Neural cell (in vitro differentiated cells): ENCODE measurements around the gene SLC25A21. TPM values are rescaled to one million over a fixed set of nuclear protein-coding genes. Genes with fewer than 3 reads are reported as not detected.

Source experiments
- H2AFZ ChIP-seq: fragments of 200-600, 300-800 bp; sonication (generic), shearing (Covaris generic); 2 replicates; pipeline ENCODE4 v1.6.0; 2014; ENCODE audit warnings: low read depth, mild to moderate bottlenecking, antibody characterized with exemption, low read length, moderate library complexity
- H3F3A ChIP-seq: fragments of 200-600 bp; shearing (Covaris generic); 2 replicates; pipeline ENCODE4 v1.6.1; 2016; ENCODE audit warnings: mild to moderate bottlenecking, moderate library complexity, mixed read lengths, antibody characterized with exemption, low read length; ENCODE audit not compliant: insufficient read depth, poor library complexity, severe bottlenecking
- H3K27ac ChIP-seq: fragments of 200-600, 300-800 bp; sonication (generic), shearing (Covaris generic); 2 replicates; pipeline ENCODE4 v1.5.1; 2014; ENCODE audit warnings: mild to moderate bottlenecking, low read length, moderate library complexity
- H3K27me3 ChIP-seq: fragments of 300-800, 200-600 bp; sonication (generic), shearing (Covaris generic); 2 replicates; pipeline ENCODE4 v1.6.0; 2014; ENCODE audit warnings: mild to moderate bottlenecking, low read depth, low read length, moderate library complexity; ENCODE audit not compliant: insufficient read depth
- H3K36me3 ChIP-seq: fragments of 300-800, 200-600 bp; sonication (generic), shearing (Covaris generic); 2 replicates; pipeline ENCODE4 v1.5.1; 2014; ENCODE audit warnings: mild to moderate bottlenecking, antibody characterized with exemption, low read length, moderate library complexity; ENCODE audit not compliant: insufficient read depth
- H3K4me2 ChIP-seq: fragments of 300-800, 200-600 bp; sonication (generic), shearing (Covaris generic); 2 replicates; pipeline ENCODE4 v1.6.0; 2014; ENCODE audit warnings: mild to moderate bottlenecking, low read length
- H3K4me3 ChIP-seq: fragments of 300-800, 200-600 bp; sonication (generic), shearing (Covaris generic); 2 replicates; pipeline ENCODE4 v1.5.1; 2014; ENCODE audit warnings: mild to moderate bottlenecking, low read length, moderate library complexity
- H3K79me2 ChIP-seq: fragments of 200-600 bp; shearing (Covaris generic); replicated peaks from 2 replicates; pipeline ENCODE4 v1.6.0; 2014; ENCODE audit warnings: mild to moderate bottlenecking, low read length, moderate library complexity; ENCODE audit not compliant: insufficient read depth
- H3K9ac ChIP-seq: fragments of 300-800, 200-600 bp; sonication (generic), shearing (Covaris generic); 2 replicates; pipeline ENCODE4 v1.6.1; 2016; ENCODE audit warnings: mild to moderate bottlenecking, low read length, mixed read lengths
- H3K9me2 ChIP-seq: fragments of 200-600 bp; shearing (Covaris generic); 2 replicates; pipeline ENCODE4 v1.6.1; 2016; ENCODE audit warnings: mild to moderate bottlenecking, low read length, mixed read lengths; ENCODE audit not compliant: insufficient read depth
- H3K9me3 ChIP-seq: fragments of 200-600, 300-800 bp; sonication (generic), shearing (Covaris generic); 2 replicates; pipeline ENCODE4 v1.6.1; 2016; ENCODE audit warnings: mild to moderate bottlenecking, mixed run types, low read length, moderate library complexity, mixed read lengths
- H4K20me1 ChIP-seq: fragments of 200-600 bp; shearing (Covaris generic); 2 replicates; pipeline ENCODE4 v1.6.1; 2016; ENCODE audit warnings: mild to moderate bottlenecking, mixed run types; ENCODE audit not compliant: insufficient read depth
- EP300 ChIP-seq: fragments of 450-650 bp; conservative IDR thresholded peaks from 2 replicates; pipeline ENCODE4 v1.6.1; 2014; ENCODE audit warnings: antibody characterized with exemption, mild to moderate bottlenecking, moderate library complexity; ENCODE audit not compliant: poor library complexity, severe bottlenecking
- EZH2 ChIP-seq: fragments of 200-600, 300-800 bp; shearing (Covaris generic), sonication (generic); IDR thresholded peaks from 2 replicates; pipeline ENCODE4 v1.6.1; 2014; ENCODE audit warnings: antibody characterized with exemption, low read length, borderline replicate concordance, mild to moderate bottlenecking; ENCODE audit not compliant: insufficient read depth, poor library complexity, severe bottlenecking
- MXI1 ChIP-seq: fragments of 450-650 bp; conservative IDR thresholded peaks from 2 replicates; pipeline ENCODE4 v1.6.1; 2014; ENCODE audit warnings: antibody characterized with exemption, mild to moderate bottlenecking; ENCODE audit not compliant: poor library complexity, severe bottlenecking
- POLR2AphosphoS5 ChIP-seq: IDR thresholded peaks from 2 replicates; pipeline ENCODE4 v1.6.1; 2012
- RAD21 ChIP-seq: fragments of 450-650 bp; conservative IDR thresholded peaks from 2 replicates; pipeline ENCODE4 v1.6.1; 2014; ENCODE audit warnings: antibody characterized with exemption, mild to moderate bottlenecking, moderate library complexity
- SMC3 ChIP-seq: fragments of 450-650 bp; conservative IDR thresholded peaks from 2 replicates; pipeline ENCODE4 v1.6.1; 2014; ENCODE audit warnings: antibody characterized with exemption, mild to moderate bottlenecking, moderate library complexity; ENCODE audit not compliant: poor library complexity
- TAF1 ChIP-seq: IDR thresholded peaks from 2 replicates; pipeline ENCODE4 v1.6.1; 2012; ENCODE audit warnings: low read depth
- polyA plus RNA-seq: library from polyadenylated mRNA; depleted of rRNA; stranded (reverse); fragments of >200 nt; gene quantifications from 2 replicates; pipeline ENCODE4 v1.2.3, GENCODE V29; 2014
- TF ChIP-seq, protein P1 (sequence below): IDR thresholded peaks from 2 replicates; pipeline ENCODE4 v1.6.1; 2012; ENCODE audit warnings: borderline replicate concordance
- TF ChIP-seq, protein P2 (sequence below): fragments of 450-650 bp; IDR thresholded peaks from 2 replicates; pipeline ENCODE4 v1.5.1; 2014; ENCODE audit warnings: antibody characterized with exemption, mild to moderate bottlenecking, moderate library complexity; ENCODE audit not compliant: poor library complexity, severe bottlenecking

The SLC25A21 gene
- polyA plus RNA-seq, 1 donor from 2014 or later: 0.35 TPM

GRCh38 chr14:37054869-37055268, 117.5 kb downstream of the SLC25A21 start:
- no peak overlapping the region for H2AFZ ChIP-seq
- H3K27ac ChIP-seq: no peak overlapping the region
- H3K4me3 ChIP-seq: no peak overlapping the region
- H4K20me1 ChIP-seq: no peaks in the 10 kb centered on the region
- TF ChIP-seq POLR2AphosphoS5: no peak
- TF ChIP-seq SMC3: no peak
- TF ChIP-seq RAD21: no peak
- TF ChIP-seq, protein P1, sequence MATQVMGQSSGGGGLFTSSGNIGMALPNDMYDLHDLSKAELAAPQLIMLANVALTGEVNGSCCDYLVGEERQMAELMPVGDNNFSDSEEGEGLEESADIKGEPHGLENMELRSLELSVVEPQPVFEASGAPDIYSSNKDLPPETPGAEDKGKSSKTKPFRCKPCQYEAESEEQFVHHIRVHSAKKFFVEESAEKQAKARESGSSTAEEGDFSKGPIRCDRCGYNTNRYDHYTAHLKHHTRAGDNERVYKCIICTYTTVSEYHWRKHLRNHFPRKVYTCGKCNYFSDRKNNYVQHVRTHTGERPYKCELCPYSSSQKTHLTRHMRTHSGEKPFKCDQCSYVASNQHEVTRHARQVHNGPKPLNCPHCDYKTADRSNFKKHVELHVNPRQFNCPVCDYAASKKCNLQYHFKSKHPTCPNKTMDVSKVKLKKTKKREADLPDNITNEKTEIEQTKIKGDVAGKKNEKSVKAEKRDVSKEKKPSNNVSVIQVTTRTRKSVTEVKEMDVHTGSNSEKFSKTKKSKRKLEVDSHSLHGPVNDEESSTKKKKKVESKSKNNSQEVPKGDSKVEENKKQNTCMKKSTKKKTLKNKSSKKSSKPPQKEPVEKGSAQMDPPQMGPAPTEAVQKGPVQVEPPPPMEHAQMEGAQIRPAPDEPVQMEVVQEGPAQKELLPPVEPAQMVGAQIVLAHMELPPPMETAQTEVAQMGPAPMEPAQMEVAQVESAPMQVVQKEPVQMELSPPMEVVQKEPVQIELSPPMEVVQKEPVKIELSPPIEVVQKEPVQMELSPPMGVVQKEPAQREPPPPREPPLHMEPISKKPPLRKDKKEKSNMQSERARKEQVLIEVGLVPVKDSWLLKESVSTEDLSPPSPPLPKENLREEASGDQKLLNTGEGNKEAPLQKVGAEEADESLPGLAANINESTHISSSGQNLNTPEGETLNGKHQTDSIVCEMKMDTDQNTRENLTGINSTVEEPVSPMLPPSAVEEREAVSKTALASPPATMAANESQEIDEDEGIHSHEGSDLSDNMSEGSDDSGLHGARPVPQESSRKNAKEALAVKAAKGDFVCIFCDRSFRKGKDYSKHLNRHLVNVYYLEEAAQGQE: no peak
- TF ChIP-seq, protein P2, sequence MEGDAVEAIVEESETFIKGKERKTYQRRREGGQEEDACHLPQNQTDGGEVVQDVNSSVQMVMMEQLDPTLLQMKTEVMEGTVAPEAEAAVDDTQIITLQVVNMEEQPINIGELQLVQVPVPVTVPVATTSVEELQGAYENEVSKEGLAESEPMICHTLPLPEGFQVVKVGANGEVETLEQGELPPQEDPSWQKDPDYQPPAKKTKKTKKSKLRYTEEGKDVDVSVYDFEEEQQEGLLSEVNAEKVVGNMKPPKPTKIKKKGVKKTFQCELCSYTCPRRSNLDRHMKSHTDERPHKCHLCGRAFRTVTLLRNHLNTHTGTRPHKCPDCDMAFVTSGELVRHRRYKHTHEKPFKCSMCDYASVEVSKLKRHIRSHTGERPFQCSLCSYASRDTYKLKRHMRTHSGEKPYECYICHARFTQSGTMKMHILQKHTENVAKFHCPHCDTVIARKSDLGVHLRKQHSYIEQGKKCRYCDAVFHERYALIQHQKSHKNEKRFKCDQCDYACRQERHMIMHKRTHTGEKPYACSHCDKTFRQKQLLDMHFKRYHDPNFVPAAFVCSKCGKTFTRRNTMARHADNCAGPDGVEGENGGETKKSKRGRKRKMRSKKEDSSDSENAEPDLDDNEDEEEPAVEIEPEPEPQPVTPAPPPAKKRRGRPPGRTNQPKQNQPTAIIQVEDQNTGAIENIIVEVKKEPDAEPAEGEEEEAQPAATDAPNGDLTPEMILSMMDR: no peak
- TF ChIP-seq EZH2: no peak
- TF ChIP-seq TAF1: no peak
- no peak for TF ChIP-seq EP300
- no peak for TF ChIP-seq MXI1
- no peaks in the 10 kb centered on the region for H3K36me3 ChIP-seq
- H3K9me2 ChIP-seq: no peaks in the 10 kb centered on the region
- no peak overlapping the region for H3K9ac ChIP-seq
- no peaks in the 10 kb centered on the region for H3K27me3 ChIP-seq
- H3K4me2 ChIP-seq: no peak overlapping the region
- H3K79me2 ChIP-seq: no peaks in the 10 kb centered on the region
- no peaks in the 10 kb centered on the region for H3F3A ChIP-seq
- no peaks in the 10 kb centered on the region for H3K9me3 ChIP-seq

- Histone ChIP-seq H3K27ac (no peak overlapping the region), H3K9me2 (no peaks in the 10 kb centered on the region), H3K9ac (no peak overlapping the region), H3K4me3 (no peak overlapping the region), H3K27me3 (no peaks in the 10 kb centered on the region), H3K79me2 (no peaks in the 10 kb centered on the region), H3K4me2 (no peak overlapping the region), H2AFZ (no peak overlapping the region), H4K20me1 (no peaks in the 10 kb centered on the region), H3F3A (no peaks in the 10 kb centered on the region), H3K9me3 (no peaks in the 10 kb centered on the region), H3K36me3 (no peaks in the 10 kb centered on the region)
- TF ChIP-seq, protein P1: no peak
- TF ChIP-seq RAD21 (no peak), EZH2 (no peak), MXI1 (no peak), SMC3 (no peak), TAF1 (no peak), EP300 (no peak), POLR2AphosphoS5 (no peak)
- TF ChIP-seq, protein P2: no peak
Observed at GRCh38 chr14:37054144-37054543, 118.3 kb downstream of the SLC25A21 start.
